BLaER1 (cell line): ENCODE data around the gene SND1.

Experiments
- H3K27ac ChIP-seq: shearing (Covaris generic); formaldehyde crosslinking; 2 replicates; pipeline ENCODE4 v1.8.1; 2022
- H3K27me3 ChIP-seq: shearing (Covaris generic); formaldehyde crosslinking; 2 replicates; pipeline ENCODE4 v1.8.1; 2022
- H3K36me3 ChIP-seq: shearing (Covaris generic); formaldehyde crosslinking; 2 replicates; pipeline ENCODE4 v1.8.1; 2022
- H3K4me1 ChIP-seq: shearing (Covaris generic); formaldehyde crosslinking; 2 replicates; pipeline ENCODE4 v1.8.1; 2022
- H3K4me2 ChIP-seq: shearing (Covaris generic); formaldehyde crosslinking; 2 replicates; pipeline ENCODE4 v1.8.1; 2022
- H3K4me3 ChIP-seq: shearing (Covaris generic); formaldehyde crosslinking; 2 replicates; pipeline ENCODE4 v1.8.1; 2022
- H3K9ac ChIP-seq: shearing (Covaris generic); formaldehyde crosslinking; 2 replicates; pipeline ENCODE4 v1.8.1; 2022
- H3K9me3 ChIP-seq: shearing (Covaris generic); formaldehyde crosslinking; 2 replicates; pipeline ENCODE4 v1.8.1; 2022
- H4K20me1 ChIP-seq: shearing (Covaris generic); formaldehyde crosslinking; 2 replicates; pipeline ENCODE4 v1.8.1; 2022
- Cebpa-rat ChIP-seq: shearing (Covaris generic); IDR thresholded peaks from 2 replicates; pipeline ENCODE4 v1.8.1; 2022

The SND1 gene

GRCh38 chr7:127651556-127652332, at the start of gene SND1:
TSS of gene SND1 (plus strand) at chr7:127652194. CDS start at chr7:127652374, 180 bp downstream.
- TF ChIP-seq Cebpa-rat = no peak
- Histone ChIP-seq H3K4me1 (peaks cover 41% of the 10 kb centered on the region), H3K27ac (peak within 1 kb of the TSS; percentile 88), H3K9me3 (no peaks in the 10 kb centered on the region), H3K9ac (peak within 1 kb of the TSS; percentile 90), H3K27me3 (no peaks in the 10 kb centered on the region), H3K4me2 (peak within 1 kb of the TSS; percentile 92), H4K20me1 (peaks cover 47% of the 10 kb centered on the region), H3K36me3 (peaks cover 20% of the 10 kb centered on the region), H3K4me3 (peak within 1 kb of the TSS; percentile 86)

- H3K27ac ChIP-seq = no peak overlapping the region
These were observed 43.5 kb upstream of the SND1 start for GRCh38 chr7:127608446-127608845.

DNA sequence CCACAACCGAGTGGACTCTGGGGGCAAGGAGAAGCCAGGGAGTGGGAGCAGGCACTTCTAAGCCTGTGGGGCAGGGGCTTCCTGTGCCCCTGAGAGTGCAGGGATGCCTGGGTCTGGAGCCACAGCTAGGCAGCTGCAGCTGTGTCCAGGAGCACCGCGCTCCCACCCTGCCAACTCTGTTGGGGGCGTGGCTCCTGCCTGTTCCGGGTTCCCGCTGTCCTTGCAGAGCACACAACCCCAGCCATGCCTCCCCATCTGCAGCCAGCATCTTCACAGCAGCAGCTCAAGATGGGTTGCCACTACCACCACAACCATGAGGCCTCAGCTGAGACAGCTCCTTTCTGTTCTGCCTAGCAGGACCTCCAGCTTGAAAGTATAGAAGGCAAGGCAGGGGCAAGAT, 42.7 kb upstream of the SND1 start:
- Histone ChIP-seq H3K9me3 (peaks cover 31% of the 10 kb centered on the region), H3K4me1 (no peaks in the 10 kb centered on the region), H3K27me3 (no peaks in the 10 kb centered on the region), H3K4me2 (no peak overlapping the region), H3K4me3 (no peak overlapping the region), H3K27ac (no peak overlapping the region), H4K20me1 (no peaks in the 10 kb centered on the region), H3K36me3 (no peaks in the 10 kb centered on the region; the same call in 1 of the 2 replicates), H3K9ac (no peak overlapping the region)
- TF ChIP-seq Cebpa-rat = no peak

More at GRCh38 chr7:127608446-127608845, 43.5 kb upstream of the SND1 start:
- Histone ChIP-seq H3K4me2 (no peak overlapping the region), H3K4me3 (no peak overlapping the region), H3K4me1 (no peaks in the 10 kb centered on the region), H3K9ac (no peak overlapping the region), H3K36me3 (no peaks in the 10 kb centered on the region; the same call in 1 of the 2 replicates), H4K20me1 (no peaks in the 10 kb centered on the region), H3K27me3 (no peaks in the 10 kb centered on the region), H3K9me3 (peaks cover 31% of the 10 kb centered on the region)
- no peak for TF ChIP-seq Cebpa-rat

GRCh38 chr7:127612263-127612662, 39.7 kb upstream of the SND1 start:
- Histone ChIP-seq H3K9ac (no peak overlapping the region), H4K20me1 (no peaks in the 10 kb centered on the region), H3K4me2 (no peak overlapping the region), H3K4me3 (no peak overlapping the region), H3K27ac (no peak overlapping the region), H3K36me3 (no peaks in the 10 kb centered on the region; the same call in 1 of the 2 replicates), H3K9me3 (peaks cover 28% of the 10 kb centered on the region), H3K27me3 (no peaks in the 10 kb centered on the region), H3K4me1 (no peaks in the 10 kb centered on the region)
- no peak for TF ChIP-seq Cebpa-rat

GRCh38 chr7:127616724-127617123, 35.3 kb upstream of the SND1 start:
- no peak for TF ChIP-seq Cebpa-rat
- Histone ChIP-seq H3K4me2 (no peak overlapping the region), H3K4me3 (no peak overlapping the region), H3K27me3 (no peaks in the 10 kb centered on the region), H3K27ac (no peak overlapping the region), H3K9ac (no peak overlapping the region), H3K9me3 (no peaks in the 10 kb centered on the region), H4K20me1 (no peaks in the 10 kb centered on the region), H3K4me1 (no peaks in the 10 kb centered on the region), H3K36me3 (no peaks in the 10 kb centered on the region)

- H3K4me3 ChIP-seq = no peak within 1 kb of the TSS
- TF ChIP-seq Cebpa-rat = no peak
- no peaks in the 10 kb centered on the region for H3K27me3 ChIP-seq
- H3K4me1 ChIP-seq = no peaks in the 10 kb centered on the region
- H3K27ac ChIP-seq = no peak within 1 kb of the TSS
- no peaks in the 10 kb centered on the region for H3K36me3 ChIP-seq
- no peaks in the 10 kb centered on the region for H4K20me1 ChIP-seq
- no peak within 1 kb of the TSS for H3K9ac ChIP-seq
- no peaks in the 10 kb centered on the region for H3K9me3 ChIP-seq
- H3K4me2 ChIP-seq = no peak within 1 kb of the TSS
These were observed 34.0 kb upstream of the SND1 start, which contains the start of gene PAX4 for GRCh38 chr7:127618042-127618441. TSS of gene PAX4 (minus strand) at chr7:127618142. CDS start at chr7:127615928, 2,214 bp downstream.

DNA sequence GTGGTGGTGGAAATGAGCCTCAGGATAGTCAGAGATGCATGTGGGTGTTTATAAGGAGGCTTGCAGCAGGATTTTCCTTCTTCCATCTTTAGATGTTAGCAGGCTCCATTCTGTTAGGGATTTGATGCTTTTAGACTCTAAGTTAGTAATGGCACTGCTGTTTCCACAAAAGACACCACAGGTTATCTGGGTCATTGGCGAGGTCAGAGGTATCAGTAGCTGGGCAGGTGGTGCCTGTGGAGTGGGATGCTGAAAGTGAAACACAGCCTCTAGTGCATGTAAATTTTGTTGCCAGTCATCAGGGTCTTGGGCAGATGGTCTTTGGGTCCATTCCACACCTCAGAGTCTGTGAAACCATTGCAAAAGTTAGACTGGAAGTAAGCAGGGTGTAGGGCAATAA, 33.2 kb upstream of the SND1 start:
- H3K4me1 ChIP-seq = no peaks in the 10 kb centered on the region
- no peak overlapping the region for H3K9ac ChIP-seq
- H3K27ac ChIP-seq = no peak overlapping the region
- H3K4me2 ChIP-seq = no peak overlapping the region
- H3K36me3 ChIP-seq = no peaks in the 10 kb centered on the region
- H3K9me3 ChIP-seq = no peaks in the 10 kb centered on the region
- H3K27me3 ChIP-seq = no peaks in the 10 kb centered on the region
- TF ChIP-seq Cebpa-rat = no peak
- no peaks in the 10 kb centered on the region for H4K20me1 ChIP-seq
- no peak overlapping the region for H3K4me3 ChIP-seq

GRCh38 chr7:127619681-127620405, 32.2 kb upstream of the SND1 start:
- no peak overlapping the region for H3K4me2 ChIP-seq
- H3K27me3 ChIP-seq = no peaks in the 10 kb centered on the region
- H3K9ac ChIP-seq = no peak overlapping the region
- no peak for TF ChIP-seq Cebpa-rat
- H3K27ac ChIP-seq = no peak overlapping the region
- H3K4me1 ChIP-seq = no peaks in the 10 kb centered on the region
- no peaks in the 10 kb centered on the region for H3K36me3 ChIP-seq
- H3K9me3 ChIP-seq = no peaks in the 10 kb centered on the region
- no peak overlapping the region for H3K4me3 ChIP-seq
- no peaks in the 10 kb centered on the region for H4K20me1 ChIP-seq

DNA sequence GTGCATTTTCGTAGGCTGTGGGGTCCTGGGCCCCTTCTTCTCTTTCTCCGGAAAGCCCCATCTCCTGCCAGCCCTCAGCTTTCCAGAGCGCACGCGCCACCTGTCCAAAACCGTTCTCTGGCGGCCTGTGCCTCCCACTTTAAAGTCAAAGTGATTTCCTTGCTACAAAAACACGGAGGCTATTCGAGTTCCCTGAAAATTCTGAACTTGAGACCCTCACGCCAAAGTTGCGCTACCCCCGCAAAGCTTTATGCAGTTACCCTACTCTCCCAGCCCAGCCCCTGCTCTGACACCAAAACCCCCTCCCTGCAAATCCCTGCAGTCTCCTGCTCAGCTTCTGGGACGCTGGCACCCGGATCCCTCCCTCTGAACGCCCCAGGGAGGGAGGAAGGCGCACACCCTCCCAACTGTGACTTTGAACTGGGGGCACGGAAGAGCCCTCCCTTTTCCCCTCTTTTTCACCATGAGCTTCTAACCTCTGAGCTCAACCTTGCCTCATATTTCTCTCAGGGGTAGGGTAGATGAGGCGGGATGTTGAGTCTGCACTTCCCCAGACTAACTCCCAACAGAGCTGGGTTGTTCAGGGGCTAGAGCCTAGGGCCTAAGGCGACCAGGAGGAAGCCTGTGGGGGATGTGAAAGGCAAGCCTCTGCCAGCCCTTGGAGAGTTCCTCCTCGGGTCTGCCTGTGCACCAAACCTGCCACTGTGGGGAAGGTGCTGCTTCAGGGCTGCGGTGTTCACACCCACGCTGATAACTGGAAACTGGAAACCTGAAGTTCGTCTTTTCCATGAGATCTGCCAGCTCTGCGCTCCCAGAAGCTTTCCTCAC, 31.4 kb upstream of the SND1 start:
- Histone ChIP-seq H3K27me3 (no peaks in the 10 kb centered on the region), H3K9ac (no peak overlapping the region), H3K4me3 (no peak overlapping the region), H4K20me1 (no peaks in the 10 kb centered on the region), H3K4me2 (peak overlapping the region; percentile 32), H3K4me1 (no peaks in the 10 kb centered on the region), H3K36me3 (no peaks in the 10 kb centered on the region), H3K9me3 (no peaks in the 10 kb centered on the region), H3K27ac (no peak overlapping the region)
- TF ChIP-seq Cebpa-rat = no peak

DNA sequence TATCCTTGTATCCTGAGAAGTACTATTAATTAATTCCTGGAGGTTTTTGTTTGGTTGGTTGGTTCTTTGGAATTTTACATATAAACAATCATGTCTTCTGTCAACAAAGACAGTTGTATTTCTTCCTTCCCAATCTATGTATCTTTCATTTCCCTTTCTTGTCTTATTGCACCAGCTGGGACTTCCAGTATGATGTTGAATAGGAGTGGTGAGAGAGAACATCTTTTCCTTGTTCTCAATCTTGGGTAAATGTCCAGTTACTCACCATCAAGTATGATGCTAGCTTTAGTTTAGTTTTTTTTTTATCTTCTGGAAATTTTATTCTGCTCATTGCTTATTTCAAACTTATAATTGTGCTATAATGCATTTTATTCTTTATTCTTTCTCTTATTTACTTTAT, 26.7 kb upstream of the SND1 start:
- TF ChIP-seq Cebpa-rat = no peak
- Histone ChIP-seq H3K27ac (no peak overlapping the region), H3K4me1 (no peaks in the 10 kb centered on the region), H4K20me1 (no peaks in the 10 kb centered on the region), H3K4me2 (no peak overlapping the region), H3K9me3 (no peaks in the 10 kb centered on the region), H3K4me3 (no peak overlapping the region), H3K27me3 (no peaks in the 10 kb centered on the region), H3K9ac (no peak overlapping the region), H3K36me3 (no peaks in the 10 kb centered on the region)
